OCI-LY3 (cell line): ENCODE measurements around the gene SLC7A7.

Source experiments
- EZH2phosphoT487 ChIP-seq: fragments of 200-600 bp; shearing (Covaris generic); IDR thresholded peaks from 2 replicates; pipeline ENCODE4 v1.6.1; 2018; ENCODE audit warnings: antibody characterized with exemption, mixed run types, low read depth
- TF ChIP-seq, protein P1 (sequence below): fragments of 200-600, 300-600 bp; sonication (generic); IDR thresholded peaks from 2 replicates; pipeline ENCODE4 v1.5.1; 2014; ENCODE audit warnings: antibody characterized with exemption, low read length, low read depth

DNA sequence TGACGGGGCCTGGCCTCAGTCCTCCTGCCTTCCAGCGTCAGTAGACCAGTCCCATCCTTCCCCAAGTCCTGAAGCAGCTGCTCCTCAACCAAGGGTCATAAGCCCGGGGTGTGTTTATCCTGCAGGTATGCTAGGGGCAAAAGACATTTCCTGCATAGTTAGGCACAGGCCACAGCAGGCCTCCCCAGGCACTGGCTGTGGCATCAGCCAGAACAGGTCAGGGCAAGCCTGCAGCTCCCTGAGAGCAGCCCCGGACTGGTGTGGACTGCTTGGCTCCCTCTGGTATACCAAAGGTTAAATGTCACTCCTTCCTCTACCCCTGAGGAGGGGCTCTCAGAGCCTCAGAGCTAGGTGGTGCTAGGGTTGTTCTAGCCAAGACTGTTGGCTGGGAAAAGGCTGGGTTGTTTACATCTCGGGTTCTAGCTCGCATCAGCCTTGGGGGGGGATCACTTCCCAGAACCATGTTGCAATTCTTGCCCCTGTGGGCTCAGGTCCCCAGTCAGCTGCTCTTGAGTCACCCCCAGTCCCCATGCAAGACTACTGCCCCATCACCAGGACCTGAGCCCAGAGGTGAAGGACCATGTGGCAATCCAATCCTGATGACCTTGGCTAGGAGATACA is 24.0 kb upstream of the SLC7A7 start:
- TF ChIP-seq, protein P1, sequence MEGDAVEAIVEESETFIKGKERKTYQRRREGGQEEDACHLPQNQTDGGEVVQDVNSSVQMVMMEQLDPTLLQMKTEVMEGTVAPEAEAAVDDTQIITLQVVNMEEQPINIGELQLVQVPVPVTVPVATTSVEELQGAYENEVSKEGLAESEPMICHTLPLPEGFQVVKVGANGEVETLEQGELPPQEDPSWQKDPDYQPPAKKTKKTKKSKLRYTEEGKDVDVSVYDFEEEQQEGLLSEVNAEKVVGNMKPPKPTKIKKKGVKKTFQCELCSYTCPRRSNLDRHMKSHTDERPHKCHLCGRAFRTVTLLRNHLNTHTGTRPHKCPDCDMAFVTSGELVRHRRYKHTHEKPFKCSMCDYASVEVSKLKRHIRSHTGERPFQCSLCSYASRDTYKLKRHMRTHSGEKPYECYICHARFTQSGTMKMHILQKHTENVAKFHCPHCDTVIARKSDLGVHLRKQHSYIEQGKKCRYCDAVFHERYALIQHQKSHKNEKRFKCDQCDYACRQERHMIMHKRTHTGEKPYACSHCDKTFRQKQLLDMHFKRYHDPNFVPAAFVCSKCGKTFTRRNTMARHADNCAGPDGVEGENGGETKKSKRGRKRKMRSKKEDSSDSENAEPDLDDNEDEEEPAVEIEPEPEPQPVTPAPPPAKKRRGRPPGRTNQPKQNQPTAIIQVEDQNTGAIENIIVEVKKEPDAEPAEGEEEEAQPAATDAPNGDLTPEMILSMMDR: no peak
- TF ChIP-seq EZH2phosphoT487: no peak
